ENCODE results near the gene P2RY8. TPM values are rescaled to one million over a fixed set of nuclear protein-coding genes. Genes with fewer than 3 reads are reported as not detected.
A peak's percentile ranks its signal among the peaks of the same experiment; 100 is the strongest.
"Not testable (repeated sequence)": the region's sequence is repeated elsewhere in the genome, so short reads cannot be mapped to it uniquely, and the experiment has no call there.

Gene P2RY8
- total and polyA plus RNA-seq, 2 donors (not counting 1 experiment from before 2014, with no cell fraction given): 72.3 to 142 TPM

DNA sequence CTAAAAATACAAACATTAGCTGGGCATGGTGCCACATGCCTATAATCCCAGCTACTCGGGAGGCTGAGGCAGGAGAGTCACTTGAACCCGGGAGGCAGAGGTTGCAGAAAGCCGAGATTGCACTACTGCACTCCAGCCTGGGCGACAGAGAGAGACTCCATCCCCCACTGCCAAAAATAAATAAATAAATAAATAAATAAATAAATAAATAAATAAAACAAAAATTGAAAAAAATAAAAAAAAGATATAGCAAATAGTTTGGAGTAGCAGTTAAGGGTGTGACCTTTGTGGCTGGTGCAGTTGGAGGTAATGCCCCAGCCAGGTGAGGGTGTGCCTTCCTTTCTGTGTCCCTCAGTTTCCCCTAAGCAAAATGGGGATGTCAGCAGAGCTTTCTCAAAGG is 14.1 kb downstream of the P2RY8 start:
- H3K27me3 ChIP-seq (replicated peaks in 1 of 4; ENCODE audit: control extremely low read depth in 1 of 4, control insufficient read depth in 3 of 4, insufficient read depth in 4 of 4, low read length in 3 of 4); intact Hi-C loops (cut with micrococcal nuclease); POLR2A ChIA-PET; H2AFZ ChIP-seq (ENCODE audit: insufficient read depth, low read depth, low read length, poor library complexity, severe bottlenecking); H3K4me3 ChIP-seq (ENCODE audit: control extremely low read depth in 1 of 5, extremely low read depth in 1 of 5, insufficient read depth in 1 of 5, low read depth in 2 of 5, low read length in 4 of 5); ATAC-seq (ENCODE audit: low read depth); H3K4me2 ChIP-seq (replicated peaks; ENCODE audit: low read depth, low read length, poor library complexity, severe bottlenecking); H3K27me3 Mint-ChIP-seq; H3K9ac ChIP-seq (ENCODE audit: low read length); H3K9me3 ChIP-seq (ENCODE audit: control extremely low read depth in 1 of 3, control insufficient read depth in 2 of 3, insufficient read depth in 1 of 3, low read length in 2 of 3); H3K9me3 Mint-ChIP-seq (ENCODE audit: insufficient read depth); DNase-seq; CTCF ChIA-PET: not testable (repeated sequence)
- H3K4me1 ChIP-seq (ENCODE audit: control insufficient read depth in 2 of 2, insufficient read depth in 2 of 2, low read length in 2 of 2): peaks cover 52 to 60% of the 10 kb centered on the region in 2 donors
- Mint-ChIP-seq H3K4me1 (peaks cover 42% of the 10 kb centered on the region), H3K4me3 (peak overlapping the region; percentile 17), H3K27ac (peak overlapping the region; percentile 72)
- H3K79me2 ChIP-seq (ENCODE audit: control insufficient read depth, insufficient read depth, low read length): peaks cover 81% of the 10 kb centered on the region
- peak overlapping the region in 1 of 2 donors; percentile 98 for H3K27ac ChIP-seq (ENCODE audit: low read length in 2 of 2)
- peaks cover under 1 to 21% of the 10 kb centered on the region in 2 experiments for H3K36me3 ChIP-seq (replicated peaks in 1 of 2; ENCODE audit: control extremely low read depth in 1 of 2, control insufficient read depth in 1 of 2, extremely low read depth in 1 of 2, insufficient read depth in 2 of 2, low read length in 1 of 2)
- H4K20me1 ChIP-seq (ENCODE audit: control insufficient read depth, insufficient read depth, low read length, poor library complexity, severe bottlenecking): peaks cover 44% of the 10 kb centered on the region
- WGBS (ENCODE audit: insufficient coverage): no CpG with 5 or more reads among the region's 4 CpGs

- peak; percentile 91 for ATAC-seq (ENCODE audit: low read depth)
- peak overlapping the region in 4 of 5 experiments; percentile 21 to 64 (median 27) for H3K4me3 ChIP-seq (ENCODE audit: control extremely low read depth in 1 of 5, extremely low read depth in 1 of 5, insufficient read depth in 1 of 5, low read depth in 2 of 5, low read length in 4 of 5)
- ChIA-PET POLR2A (no interaction called here), CTCF (no interaction called here)
- no peaks in the 10 kb centered on the region for H3K9me3 ChIP-seq (ENCODE audit: control extremely low read depth in 1 of 3, control insufficient read depth in 2 of 3, insufficient read depth in 1 of 3, low read length in 2 of 3)
- WGBS (ENCODE audit: insufficient coverage): 19% methylated on average over 4 of the region's 13 CpGs
- peak overlapping the region; percentile 97 for H3K27ac Mint-ChIP-seq
- H3K9ac ChIP-seq (ENCODE audit: low read length): peak overlapping the region; percentile 54
- H3K4me3 Mint-ChIP-seq: peak overlapping the region; percentile 85
- peaks cover 54% of the 10 kb centered on the region for H3K4me1 Mint-ChIP-seq
- TF ChIP-seq, protein P1, sequence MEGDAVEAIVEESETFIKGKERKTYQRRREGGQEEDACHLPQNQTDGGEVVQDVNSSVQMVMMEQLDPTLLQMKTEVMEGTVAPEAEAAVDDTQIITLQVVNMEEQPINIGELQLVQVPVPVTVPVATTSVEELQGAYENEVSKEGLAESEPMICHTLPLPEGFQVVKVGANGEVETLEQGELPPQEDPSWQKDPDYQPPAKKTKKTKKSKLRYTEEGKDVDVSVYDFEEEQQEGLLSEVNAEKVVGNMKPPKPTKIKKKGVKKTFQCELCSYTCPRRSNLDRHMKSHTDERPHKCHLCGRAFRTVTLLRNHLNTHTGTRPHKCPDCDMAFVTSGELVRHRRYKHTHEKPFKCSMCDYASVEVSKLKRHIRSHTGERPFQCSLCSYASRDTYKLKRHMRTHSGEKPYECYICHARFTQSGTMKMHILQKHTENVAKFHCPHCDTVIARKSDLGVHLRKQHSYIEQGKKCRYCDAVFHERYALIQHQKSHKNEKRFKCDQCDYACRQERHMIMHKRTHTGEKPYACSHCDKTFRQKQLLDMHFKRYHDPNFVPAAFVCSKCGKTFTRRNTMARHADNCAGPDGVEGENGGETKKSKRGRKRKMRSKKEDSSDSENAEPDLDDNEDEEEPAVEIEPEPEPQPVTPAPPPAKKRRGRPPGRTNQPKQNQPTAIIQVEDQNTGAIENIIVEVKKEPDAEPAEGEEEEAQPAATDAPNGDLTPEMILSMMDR (IDR thresholded peaks at IDR 0.05): no peak
- TF ChIP-seq EZH2 (IDR thresholded peaks at IDR 0.05; ENCODE audit: borderline replicate concordance, insufficient read depth, low read depth, low read length, poor library complexity, severe bottlenecking): no peak
- peaks cover 0 to 18% of the 10 kb centered on the region in 2 experiments for H3K36me3 ChIP-seq (replicated peaks in 1 of 2; ENCODE audit: control extremely low read depth in 1 of 2, control insufficient read depth in 1 of 2, extremely low read depth in 1 of 2, insufficient read depth in 2 of 2, low read length in 1 of 2)
- DNase-seq: peak; percentile 97
- intact Hi-C loops (cut with micrococcal nuclease): loop anchor here (1.0 kb wide), 7 partner anchors 14 to 68 kb away; partner anchors contain the start of gene P2RY8
- no peaks in the 10 kb centered on the region for H3K9me3 Mint-ChIP-seq (ENCODE audit: insufficient read depth)
- H3K27ac ChIP-seq (ENCODE audit: low read length in 2 of 2): peak overlapping the region; percentile 90 to 98
- H3K79me2 ChIP-seq (ENCODE audit: control insufficient read depth, insufficient read depth, low read length): peaks cover 80% of the 10 kb centered on the region
- peak overlapping the region; percentile 89 for H3K4me2 ChIP-seq (replicated peaks; ENCODE audit: low read depth, low read length, poor library complexity, severe bottlenecking)
- no peaks in the 10 kb centered on the region for H3K27me3 Mint-ChIP-seq
- peaks cover 56 to 69% of the 10 kb centered on the region in 2 donors for H3K4me1 ChIP-seq (ENCODE audit: control insufficient read depth in 2 of 2, insufficient read depth in 2 of 2, low read length in 2 of 2)
- no peaks in the 10 kb centered on the region for H3K27me3 ChIP-seq (replicated peaks in 1 of 4; ENCODE audit: control extremely low read depth in 1 of 4, control insufficient read depth in 3 of 4, insufficient read depth in 4 of 4, low read length in 3 of 4)
- peaks cover 40% of the 10 kb centered on the region for H4K20me1 ChIP-seq (ENCODE audit: control insufficient read depth, insufficient read depth, low read length, poor library complexity, severe bottlenecking)
- no peak overlapping the region for H2AFZ ChIP-seq (ENCODE audit: insufficient read depth, low read depth, low read length, poor library complexity, severe bottlenecking)
Observed at GRCh38 chrX:1521459-1521956, 15.5 kb downstream of the P2RY8 start.

All from B cell (primary cell).